Activated T-cell treated with anti-CD3 and anti-CD28 coated beads for 1 hour (primary cell): Measurements from ENCODE around the gene RPL18A.

Experiments used
- DNase-seq: peaks from one replicate; pipeline ENCODE4 v3.0.0-alpha.2; 2020; ENCODE audit warnings: low read depth

Gene RPL18A

DNA sequence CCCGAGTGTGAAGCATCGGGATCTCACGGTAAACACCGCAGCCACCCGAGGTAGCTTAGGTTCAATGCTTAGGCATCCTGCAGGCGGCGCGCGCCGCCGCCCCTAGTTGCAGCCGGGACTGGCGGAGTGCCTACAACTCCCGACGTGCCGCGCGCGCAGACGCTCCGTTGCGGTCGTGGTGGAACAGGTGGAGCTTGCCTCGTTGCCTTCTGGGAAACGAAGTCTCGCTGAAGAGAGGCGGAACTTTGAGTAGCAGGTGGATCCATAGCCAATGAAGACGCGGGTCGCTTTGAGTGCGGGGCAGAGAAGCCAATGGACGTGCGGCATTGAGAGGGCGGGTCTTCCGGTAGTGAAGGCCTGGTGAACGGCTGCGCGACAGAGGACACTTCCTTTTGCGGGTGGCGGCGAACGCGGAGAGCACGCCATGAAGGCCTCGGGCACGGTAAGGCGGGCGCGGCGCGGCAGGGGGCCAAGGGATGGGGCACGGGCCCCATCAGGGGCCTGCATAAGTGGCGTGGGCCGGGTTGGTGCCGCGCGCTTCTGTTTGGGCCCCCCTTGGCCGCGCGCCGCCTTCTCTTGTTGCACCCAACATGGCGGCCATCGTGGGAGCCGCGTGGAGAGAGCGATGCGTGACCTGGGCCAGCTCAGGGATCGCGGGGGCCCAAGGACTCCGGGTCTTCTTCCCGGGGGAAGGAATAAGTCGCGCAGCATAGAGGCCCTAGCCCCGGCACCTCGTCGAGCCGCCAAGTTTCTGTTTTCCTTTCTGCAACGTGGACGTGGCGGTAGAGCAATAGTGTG, at the start of gene RPL18A:
Gene RPL18A (plus strand): TSS at position 378 of the 798 bp plus-strand sequence. CDS start 47 bp downstream, at position 425.
- peak; percentile 98 for DNase-seq

GRCh38 chr19:17811103-17811502, 48.6 kb upstream of the RPL18A start:
- no peak for DNase-seq

DNA sequence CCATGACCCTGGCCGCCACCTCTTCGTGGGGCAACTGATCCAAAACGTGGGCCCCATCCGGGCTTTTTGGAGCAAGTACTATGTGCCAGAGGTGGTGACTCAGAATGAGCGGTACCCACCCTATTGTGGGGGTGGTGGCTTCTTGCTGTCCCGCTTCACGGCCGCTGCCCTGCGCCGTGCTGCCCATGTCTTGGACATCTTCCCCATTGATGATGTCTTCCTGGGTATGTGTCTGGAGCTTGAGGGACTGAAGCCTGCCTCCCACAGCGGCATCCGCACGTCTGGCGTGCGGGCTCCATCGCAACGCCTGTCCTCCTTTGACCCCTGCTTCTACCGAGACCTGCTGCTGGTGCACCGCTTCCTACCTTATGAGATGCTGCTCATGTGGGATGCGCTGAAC, 48.0 kb upstream of the RPL18A start:
- DNase-seq: no peak

DNA sequence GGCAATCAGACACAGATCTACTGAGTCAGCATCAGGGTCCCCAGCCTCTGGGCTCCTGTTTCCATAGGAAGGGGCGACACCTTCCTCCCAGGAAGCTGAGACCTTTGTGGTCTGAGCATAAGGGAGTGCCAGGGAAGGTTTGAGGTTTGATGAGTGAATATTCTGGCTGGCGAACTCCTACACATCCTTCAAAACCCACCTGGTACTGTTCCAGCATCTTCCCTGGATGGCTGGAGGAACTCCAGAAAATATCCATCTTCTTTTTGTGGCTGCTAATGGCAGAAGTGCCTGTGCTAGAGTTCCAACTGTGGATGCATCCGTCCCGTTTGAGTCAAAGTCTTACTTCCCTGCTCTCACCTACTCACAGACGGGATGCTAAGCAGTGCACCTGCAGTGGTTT, 47.6 kb upstream of the RPL18A start:
- no peak for DNase-seq

GRCh38 chr19:17817668-17818363, 41.9 kb upstream of the RPL18A start:
- no peak for DNase-seq

GRCh38 chr19:17821190-17821589, 38.5 kb upstream of the RPL18A start, which contains the start of gene INSL3:
INSL3 (minus strand) TSS chr19:17821519; CDS start chr19:17821506, 13 bp downstream.
- DNase-seq: no peak

- no peak for DNase-seq
Observed at GRCh38 chr19:17824339-17824738, 35.4 kb upstream of the RPL18A start.

DNA sequence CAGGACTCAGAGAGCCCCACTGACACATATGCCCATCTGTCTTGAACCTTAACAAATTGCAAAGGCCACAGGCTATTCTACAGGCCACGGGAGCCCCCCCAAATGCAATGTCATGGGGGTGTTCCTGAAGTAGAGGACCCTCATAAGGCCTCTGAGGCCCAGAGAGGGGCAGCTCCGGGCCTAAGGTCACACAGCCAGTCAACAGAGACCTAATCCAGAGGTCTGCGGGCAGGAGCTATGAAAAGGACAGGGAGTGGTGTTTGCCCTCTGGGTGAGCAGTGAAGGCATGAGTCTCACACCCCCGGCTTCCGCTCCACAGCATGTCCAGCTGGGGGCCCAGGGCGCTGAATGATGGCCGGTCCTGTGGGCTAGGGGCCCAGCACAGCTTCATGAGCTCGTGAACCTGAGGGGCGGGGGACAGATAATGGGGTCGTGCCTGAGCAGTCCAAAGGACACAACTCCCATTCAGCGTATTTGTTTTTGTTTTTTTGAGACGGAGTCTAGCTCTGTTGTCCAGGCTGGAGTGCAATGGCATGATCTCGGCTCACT, 33.1 kb upstream of the RPL18A start:
- DNase-seq: no peak

GRCh38 chr19:17829855-17830566, 29.7 kb upstream of the RPL18A start:
- DNase-seq: no peak

DNA sequence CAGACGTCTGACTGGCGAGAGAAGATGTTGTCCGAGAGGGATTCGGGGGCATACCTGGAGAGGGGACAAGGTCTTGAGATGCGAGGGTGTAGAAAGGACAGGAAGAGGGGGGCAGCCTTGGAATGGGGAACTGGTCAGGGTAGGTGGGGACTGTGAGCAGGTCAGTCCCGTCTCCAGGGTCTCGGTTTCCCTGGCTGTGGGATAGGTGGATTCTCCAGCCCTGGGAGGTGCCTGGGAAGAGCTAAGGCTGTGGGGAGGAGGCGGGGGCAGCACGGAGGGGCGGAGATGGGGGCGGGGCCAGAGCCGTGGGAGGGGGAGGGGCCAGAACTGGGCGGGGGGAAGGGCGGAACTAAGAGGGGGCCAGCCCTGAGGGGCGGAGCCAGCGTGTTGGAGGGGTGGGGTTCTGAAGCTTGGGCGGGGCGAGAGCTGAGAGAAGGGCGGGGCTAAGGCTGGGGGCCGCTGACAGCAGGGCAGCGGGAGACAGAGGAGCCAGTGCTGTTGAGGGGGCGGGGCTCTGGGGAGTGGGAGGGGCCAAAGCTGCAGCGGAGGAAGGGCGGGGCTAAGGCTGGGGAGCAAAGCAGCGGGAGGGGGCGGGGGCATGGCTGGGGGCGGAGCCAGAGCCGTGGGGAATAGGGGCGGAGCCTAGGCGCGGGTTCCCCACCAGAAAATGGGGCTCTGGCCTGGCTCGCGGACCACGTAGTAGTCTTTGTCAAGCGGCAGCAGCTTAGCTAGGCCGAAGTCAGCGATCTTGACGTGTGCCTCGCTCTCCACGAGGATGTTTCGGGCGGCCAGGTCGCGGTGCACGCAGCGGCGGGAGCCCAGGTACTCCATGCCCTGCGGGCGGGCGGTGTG, 28.9 kb upstream of the RPL18A start:
- DNase-seq: peak; percentile 34

- DNase-seq: no peak
Observed at GRCh38 chr19:17831419-17831888, 28.3 kb upstream of the RPL18A start.

GRCh38 chr19:17832443-17833208, 27.1 kb upstream of the RPL18A start:
- no peak for DNase-seq

DNA sequence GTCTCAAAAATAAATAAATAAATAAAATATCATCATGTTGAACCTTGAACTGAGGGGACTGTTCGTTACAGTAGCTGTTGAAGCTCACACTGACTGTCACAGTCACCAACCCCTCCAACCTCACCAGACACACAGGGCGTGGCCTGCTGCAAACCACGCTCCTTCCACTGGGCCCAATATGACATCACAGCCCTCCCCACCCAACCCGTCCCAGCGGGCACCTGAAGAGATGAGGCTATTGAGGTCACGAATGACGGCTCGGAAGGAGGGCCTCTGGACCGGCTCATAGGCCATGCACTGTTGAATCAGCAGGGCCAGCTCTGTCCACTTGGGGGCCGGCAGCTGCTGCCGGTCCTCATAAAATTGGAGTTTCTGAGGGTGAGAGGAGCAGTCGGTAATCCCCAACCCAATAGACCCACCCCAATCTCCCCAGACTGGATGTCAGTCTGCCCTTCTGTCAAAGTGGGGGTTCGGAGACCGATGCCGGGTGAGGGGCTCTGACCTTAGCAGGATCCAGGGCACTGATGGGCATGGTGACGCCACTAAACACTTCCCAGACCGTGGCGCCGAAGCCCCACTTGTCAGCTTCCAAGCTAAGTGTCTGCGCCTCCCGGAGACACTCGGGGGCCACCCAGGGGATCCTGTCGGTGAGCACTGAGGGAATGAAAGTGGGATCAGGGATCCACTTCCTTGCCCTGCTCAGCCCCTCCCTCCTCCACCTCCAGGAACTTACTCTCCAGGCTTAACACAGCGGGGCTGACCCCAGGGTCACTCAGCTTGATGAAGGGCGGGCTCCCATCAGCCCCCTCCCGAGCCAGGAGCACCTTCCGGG, 25.1 kb upstream of the RPL18A start:
- no peak for DNase-seq

DNA sequence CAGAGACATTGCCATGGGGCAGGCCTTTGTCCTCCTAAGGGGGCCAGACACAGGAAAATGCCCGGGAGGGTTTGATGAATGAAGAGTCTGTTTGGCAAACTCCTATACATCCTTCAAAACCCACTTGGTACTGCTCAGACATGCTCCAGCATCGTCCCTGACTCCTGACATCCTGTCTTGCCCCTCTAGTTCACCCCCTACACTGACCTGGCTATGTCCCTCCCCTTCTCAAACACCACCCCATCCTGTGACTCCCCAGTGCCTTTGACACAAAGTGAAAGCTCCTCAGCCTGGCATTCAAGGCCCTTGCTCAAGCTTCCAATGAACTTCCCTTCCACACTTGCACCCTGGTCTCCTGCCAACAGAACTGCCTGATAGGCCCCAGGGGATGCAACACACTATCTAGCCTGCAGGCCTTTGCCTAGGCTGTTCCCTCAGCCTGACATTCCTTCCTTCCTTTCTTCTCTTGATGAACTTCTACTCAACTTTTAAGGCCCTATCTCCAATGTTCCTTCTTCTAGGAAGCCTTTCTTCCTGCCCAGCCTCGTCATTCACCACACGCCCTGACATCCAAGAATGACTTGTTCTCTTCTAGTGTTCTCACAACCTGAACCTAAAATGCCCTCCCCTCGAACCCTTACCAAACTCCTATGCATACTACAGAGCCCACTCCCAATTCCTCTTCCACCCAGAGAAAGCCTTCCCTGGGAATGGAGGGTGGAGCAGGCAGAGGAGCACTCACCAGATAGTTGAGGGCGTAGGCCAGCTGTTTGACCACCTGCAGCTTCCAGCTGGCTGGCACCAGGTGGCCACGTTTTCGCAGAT, 24.3 kb upstream of the RPL18A start:
- DNase-seq: no peak

DNA sequence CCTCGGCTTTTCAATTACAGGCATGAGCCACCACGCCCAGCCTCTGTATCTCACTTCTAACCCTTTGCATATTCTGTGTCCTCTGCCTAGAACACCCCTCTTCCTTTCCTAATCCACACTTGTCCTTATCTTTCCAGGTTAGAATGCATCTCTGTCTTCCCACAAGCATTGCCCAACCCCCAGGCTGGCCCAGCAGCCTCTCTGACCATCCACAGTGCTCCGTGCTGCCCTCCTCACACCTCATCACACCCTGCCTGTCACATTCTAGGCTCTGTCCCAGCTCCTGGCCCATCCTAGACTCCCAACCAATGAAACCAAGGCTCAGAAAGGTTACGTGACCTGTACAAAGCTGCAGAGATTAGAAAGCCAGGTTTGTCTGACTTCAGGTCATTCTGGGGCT, 23.2 kb upstream of the RPL18A start:
- no peak for DNase-seq

GRCh38 chr19:17837972-17838371, 21.7 kb upstream of the RPL18A start:
- no peak for DNase-seq

GRCh38 chr19:17840019-17840418, 19.7 kb upstream of the RPL18A start:
- no peak for DNase-seq

GRCh38 chr19:17841371-17841809, 18.3 kb upstream of the RPL18A start:
- no peak for DNase-seq
